Stimulated activated CD8-positive, alpha-beta memory T cell treated with anti-CD3 and anti-CD28 coated beads, Interleukin-12 subunit alpha, Interleukin-12 subunit beta, amount 100 ng/mL, for 4 hours (primary cell): Measurements from ENCODE around the gene PDE3A.
"Not testable (repeated sequence)": the region's sequence is repeated elsewhere in the genome, so short reads cannot be mapped to it uniquely, and the experiment has no call there.

Source experiments
- DNase-seq: peaks from one replicate; pipeline ENCODE4 v3.0.0-alpha.2; 2020; ENCODE audit warnings: low read depth

Gene PDE3A

DNA sequence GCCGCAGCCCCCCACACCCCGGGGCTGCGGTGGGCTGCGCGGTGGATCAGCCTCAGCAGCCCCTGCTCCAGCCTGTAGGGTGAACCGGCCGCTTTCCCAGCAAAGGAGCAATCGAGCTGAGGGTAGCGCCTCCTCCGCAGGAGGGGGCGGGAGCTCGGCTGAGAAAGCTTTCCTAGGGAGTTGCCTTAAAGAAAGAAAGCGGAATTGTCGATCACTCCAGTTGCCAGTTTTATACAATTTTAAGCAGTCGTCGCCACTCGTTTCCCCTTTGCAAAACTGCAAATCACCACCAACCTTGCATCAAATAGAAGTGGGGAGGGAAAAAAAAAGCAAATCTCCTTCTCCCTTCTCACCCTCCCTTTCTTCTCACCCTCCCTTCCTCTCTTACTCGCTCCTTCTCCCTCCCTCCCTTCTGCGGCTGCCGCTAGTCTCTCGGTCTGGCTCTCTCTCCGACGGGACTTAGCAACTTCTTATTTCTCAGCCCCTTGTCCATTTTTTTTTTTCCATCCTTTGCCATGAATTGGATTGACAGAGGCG lies at the start of gene PDE3A:
Gene PDE3A, plus strand, starts transcription at position 424 of the 537 bp plus-strand sequence. CDS start 748 bp downstream, outside the sequence.
- DNase-seq = no peak

DNA sequence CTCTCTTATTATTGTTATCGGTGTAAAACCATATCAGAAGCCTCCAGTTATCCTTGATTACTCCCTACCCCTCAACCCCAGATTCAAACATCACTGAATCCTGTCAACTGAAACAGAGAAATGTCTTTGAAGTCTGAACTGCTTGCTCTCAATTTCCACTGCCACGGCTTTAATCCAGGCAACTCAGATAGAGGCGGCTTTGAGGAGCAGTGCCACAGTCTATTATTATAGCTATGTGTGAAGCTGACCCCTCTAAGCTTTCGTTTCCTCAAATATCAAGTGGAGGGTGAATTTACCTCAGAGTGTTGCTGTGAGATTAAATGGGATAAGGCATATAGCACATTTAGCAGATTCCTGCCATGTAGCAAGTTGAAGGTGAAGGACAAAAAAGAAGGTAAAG lies 49.0 kb upstream of the PDE3A start:
- no peak for DNase-seq

GRCh38 chr12:20320552-20320951 lies 47.8 kb upstream of the PDE3A start:
- DNase-seq = no peak

DNA sequence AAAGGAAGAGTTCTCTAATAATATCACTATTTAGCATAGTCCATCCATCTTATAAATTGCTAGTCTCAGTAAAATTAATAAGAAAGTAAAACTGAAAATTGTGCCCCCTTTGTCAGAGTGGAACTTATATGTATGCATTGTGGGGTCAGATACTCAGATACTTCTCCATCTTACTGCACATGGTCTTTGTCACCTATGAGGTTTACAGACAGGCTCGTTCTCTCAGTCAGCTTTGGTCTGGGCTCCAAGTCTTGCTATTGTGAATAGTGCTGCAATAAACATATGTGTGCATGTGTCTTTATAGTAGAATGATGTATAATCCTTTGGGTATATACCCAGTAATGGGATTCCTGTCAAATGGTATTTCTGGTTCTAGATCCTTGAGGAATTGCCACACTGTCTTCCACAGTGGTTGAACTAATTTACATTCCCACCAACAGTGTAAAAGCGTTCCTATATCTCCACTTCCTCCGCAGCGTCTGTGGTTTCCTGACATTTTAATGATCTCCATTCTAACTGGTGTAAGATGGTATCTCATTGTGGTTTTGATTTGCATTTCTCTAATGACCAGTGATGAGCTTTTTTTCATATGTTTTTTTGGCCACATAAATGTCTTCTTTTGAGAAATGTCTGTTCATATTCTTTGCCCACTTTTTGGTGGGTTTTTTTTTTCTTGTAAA lies 37.4 kb upstream of the PDE3A start:
- not testable (repeated sequence) for DNase-seq

GRCh38 chr12:20339060-20339459 lies 29.3 kb upstream of the PDE3A start:
- DNase-seq = no peak

GRCh38 chr12:20342111-20342510 lies 26.2 kb upstream of the PDE3A start:
- DNase-seq = no peak

GRCh38 chr12:20345866-20346265 lies 22.5 kb upstream of the PDE3A start:
- DNase-seq = no peak

DNA sequence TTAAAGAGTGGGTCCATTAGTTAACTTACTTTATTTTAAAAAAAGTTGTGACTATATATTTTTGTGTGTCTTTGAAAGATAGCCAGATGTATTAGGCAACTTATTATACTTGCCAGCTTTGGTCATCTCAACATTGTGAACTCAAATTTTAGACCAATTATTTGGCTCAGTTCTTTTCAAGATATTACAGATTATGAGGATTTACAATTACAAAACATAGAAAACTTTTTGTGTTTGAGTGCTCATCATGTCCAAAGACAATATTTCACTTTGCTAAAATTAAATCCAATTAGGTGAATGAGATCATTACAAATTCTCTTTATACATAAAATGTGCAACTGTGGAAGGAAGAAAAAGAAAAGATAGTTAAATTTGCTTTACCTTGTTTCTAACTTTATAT lies 18.3 kb upstream of the PDE3A start:
- no peak for DNase-seq

DNA sequence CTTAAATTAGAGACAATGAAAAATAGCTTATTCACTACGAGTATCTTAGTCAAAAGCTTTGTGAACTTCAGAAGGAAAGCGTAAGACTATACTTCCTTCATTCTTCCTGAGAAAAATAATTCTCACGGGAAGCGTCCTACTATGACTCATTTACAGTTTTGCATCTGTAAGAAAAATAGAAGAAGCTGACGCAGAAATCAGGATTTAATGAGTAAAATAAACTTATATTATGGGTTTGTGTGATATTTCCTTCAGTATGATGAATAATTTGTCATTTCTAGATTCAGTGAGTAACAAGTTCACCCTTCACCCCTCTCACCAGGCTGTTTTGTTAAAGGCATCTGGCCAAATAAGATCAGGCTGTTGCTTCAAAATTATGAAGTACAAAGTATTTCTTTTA lies 17.8 kb upstream of the PDE3A start:
- no peak for DNase-seq

- DNase-seq = no peak
These were observed 16.9 kb upstream of the PDE3A start for GRCh38 chr12:20351406-20351805.

DNA sequence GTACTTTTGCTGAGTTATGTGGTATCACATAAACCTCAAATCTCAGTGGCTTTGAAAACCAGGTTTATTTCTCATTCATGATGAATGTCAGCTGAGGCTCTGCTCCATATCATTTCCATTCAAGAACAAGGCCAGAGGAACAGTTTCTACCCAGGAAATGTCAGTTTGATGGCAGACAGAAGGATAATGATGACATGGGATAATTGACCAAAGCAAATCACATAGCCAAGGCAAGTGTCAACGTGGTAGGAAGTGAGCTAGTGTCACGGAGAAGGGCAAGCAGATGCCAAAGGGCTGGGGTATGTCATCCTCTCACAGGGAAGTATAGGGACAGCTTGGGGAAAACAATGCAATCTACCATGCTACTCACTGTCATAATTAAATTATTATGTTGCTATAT lies 12.3 kb upstream of the PDE3A start:
- DNase-seq = no peak

DNA sequence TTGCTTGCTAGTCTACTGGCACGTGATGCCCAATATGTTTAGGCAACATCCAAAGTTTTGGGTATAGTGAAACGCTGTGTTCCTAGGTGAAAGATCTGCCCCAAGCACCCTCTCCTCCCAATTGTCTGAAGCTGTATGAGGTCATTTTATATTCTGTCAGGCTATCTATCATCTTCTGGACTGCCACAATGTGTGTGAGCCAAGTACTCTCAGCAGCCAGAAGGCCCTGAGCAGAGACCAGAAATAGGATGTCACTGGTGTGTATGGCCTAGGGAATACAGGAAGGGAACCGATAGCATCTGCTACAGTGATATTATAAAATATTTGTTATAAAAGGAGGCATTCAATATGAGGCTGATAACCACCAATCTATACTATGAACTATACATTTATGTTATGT lies 7.9 kb upstream of the PDE3A start:
- DNase-seq = no peak

GRCh38 chr12:20361416-20361815 lies 6.9 kb upstream of the PDE3A start:
- DNase-seq = no peak

GRCh38 chr12:20364501-20364900 lies 3.8 kb upstream of the PDE3A start:
- no peak for DNase-seq

- no peak for DNase-seq
These were observed 1.4 kb upstream of the PDE3A start for GRCh38 chr12:20366776-20367409.

- DNase-seq = no peak
These were observed 689 bp upstream of the PDE3A start for GRCh38 chr12:20367583-20368113.

DNA sequence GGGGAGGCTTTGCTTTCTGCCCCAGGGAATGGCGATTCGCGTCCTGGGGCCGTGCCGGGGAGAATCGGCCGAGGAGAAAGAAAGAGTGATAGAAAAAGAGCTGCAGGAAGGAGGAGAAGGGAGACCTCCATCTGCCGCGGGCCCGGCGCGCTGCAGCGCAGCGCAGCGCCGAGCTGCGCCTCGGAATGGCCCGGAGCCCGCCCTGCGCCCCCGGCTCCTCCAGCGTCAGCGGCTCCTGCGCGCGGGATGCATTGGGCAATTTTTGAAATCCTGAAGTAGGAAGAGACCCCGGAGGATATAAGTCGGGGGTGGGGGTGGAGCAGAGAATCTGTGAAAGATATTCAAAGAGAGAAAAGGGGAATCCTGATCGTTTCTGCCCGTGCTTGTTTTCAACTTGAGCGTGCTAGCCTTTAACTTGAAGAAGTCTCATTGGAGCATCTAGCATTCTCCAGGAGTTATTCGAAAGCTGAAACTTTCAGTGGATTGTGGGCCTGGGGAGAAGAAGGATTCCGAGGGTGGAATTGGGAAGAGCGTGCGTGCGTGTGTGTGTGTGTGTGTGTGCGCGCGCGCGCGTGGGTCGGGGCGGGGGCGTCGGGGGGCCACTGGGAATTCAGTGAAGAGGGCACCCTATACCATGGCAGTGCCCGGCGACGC lies 441 bp downstream of the PDE3A start:
- DNase-seq = no peak

GRCh38 chr12:20369305-20370013 lies 1.1 kb downstream of the PDE3A start:
- DNase-seq = no peak

DNA sequence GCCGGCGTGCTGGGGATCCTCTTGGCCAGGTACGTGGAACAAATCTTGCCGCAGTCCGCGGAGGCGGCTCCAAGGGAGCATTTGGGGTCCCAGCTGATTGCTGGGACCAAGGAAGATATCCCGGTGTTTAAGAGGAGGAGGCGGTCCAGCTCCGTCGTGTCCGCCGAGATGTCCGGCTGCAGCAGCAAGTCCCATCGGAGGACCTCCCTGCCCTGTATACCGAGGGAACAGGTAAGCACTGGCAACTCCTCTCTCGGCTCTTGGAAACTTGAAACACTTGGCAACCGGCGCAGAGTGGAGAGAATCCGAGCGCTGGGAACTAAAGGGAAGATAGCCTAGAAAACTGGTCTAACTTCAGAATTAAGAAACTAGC lies 1.7 kb downstream of the PDE3A start:
- no peak for DNase-seq

DNA sequence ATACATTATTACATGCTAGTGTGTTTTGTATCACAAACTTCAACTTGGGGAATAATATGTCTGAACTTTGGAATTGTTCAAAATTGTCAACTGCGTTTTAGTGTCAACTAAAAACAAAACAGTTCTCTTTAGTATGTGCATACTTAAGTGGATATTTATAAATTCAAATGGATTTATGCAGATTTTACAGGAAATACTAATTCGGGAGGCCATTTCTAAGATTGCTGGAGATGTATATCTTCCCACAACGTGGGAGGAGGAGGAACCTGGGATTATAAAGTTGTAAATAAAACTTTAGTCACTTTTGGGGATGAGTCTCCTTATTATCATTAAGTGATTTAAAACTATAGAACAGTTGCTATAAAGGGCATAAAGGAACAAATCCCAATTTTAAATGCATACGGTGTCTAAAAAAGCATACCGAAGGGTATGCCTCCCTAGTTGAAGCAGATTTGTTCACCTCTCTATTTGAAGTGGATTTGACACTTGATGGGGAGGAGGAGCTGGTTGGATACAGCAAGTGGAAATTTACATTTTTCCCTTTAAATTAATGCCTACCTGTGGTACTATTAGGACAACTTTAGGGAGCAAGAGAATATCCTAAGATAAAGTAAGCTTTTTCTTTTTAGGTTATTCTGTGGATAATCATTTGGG lies 2.7 kb downstream of the PDE3A start:
- DNase-seq = no peak

- DNase-seq = no peak
These were observed 4.2 kb downstream of the PDE3A start for GRCh38 chr12:20372326-20373096.
